Gastrocnemius medialis (tissue), 4 donors: ENCODE data around the gene DLX3. TPM values are rescaled to one million over a fixed set of nuclear protein-coding genes. Genes with fewer than 3 reads are reported as not detected.

ENCODE experiments used
- ATAC-seq, 2 donors: fragments of 150-250 bp; one replicate each; pipeline ENCODE4 v1.9.1; 2016
- DNase-seq, 2 donors: peaks; one replicate each; pipeline ENCODE4 v3.0.0-alpha.2; 2019
- H3K27ac ChIP-seq, 4 donors: fragments of 200-600 bp; sonication (generic); 1 replicate in 1 of 4; 2 replicates in 3 of 4; pipeline ENCODE4 v1.5.1; 2016 to 2018; ENCODE audit warnings: mild to moderate bottlenecking in 2 of 4, moderate library complexity in 1 of 4
- H3K27me3 ChIP-seq, 3 donors: fragments of 200-600 bp; sonication (generic) in 2 of 3; 1 replicate in 1 of 3; 2 replicates in 2 of 3; pipeline versions ENCODE4 v1.5.1 to v1.6.0; 2016 to 2019; ENCODE audit warnings: mild to moderate bottlenecking in 1 of 3, moderate library complexity in 1 of 3
- H3K36me3 ChIP-seq, 2 donors: fragments of 200-600 bp; sonication (generic) in 1 of 2; one replicate each; pipeline ENCODE4 v1.5.1; 2017 to 2018
- H3K4me1 ChIP-seq, 2 donors: fragments of 200-600 bp; sonication (generic) in 1 of 2; one replicate each; pipeline ENCODE4 v1.5.1; 2016 to 2017; ENCODE audit warnings: mild to moderate bottlenecking in 2 of 2
- H3K4me3 ChIP-seq, 4 donors: fragments of 200-600 bp; sonication (generic) in 3 of 4; 1 replicate in 1 of 4; 2 replicates in 3 of 4; pipeline ENCODE4 v1.5.1; 2016 to 2019; ENCODE audit warnings: mild to moderate bottlenecking in 2 of 4
- H3K9me3 ChIP-seq, 3 donors: fragments of 200-600 bp; sonication (generic) in 2 of 3; 1 replicate in 1 of 3; 2 replicates in 2 of 3; pipeline ENCODE4 v1.5.1; 2016 to 2019
- CTCF ChIP-seq, 5 experiments: fragments of 450-650 bp in 3 of 5; fragments of 200-600 bp in 2 of 5; sonication (generic) in 2 of 5; IDR thresholded peaks in 4 of 5; conservative IDR thresholded peaks in 1 of 5; 1 replicate in 4 of 5; 2 replicates in 1 of 5; pipeline ENCODE4 v1.5.1; 2016 to 2019; ENCODE audit warnings: antibody characterized with exemption in 5 of 5, mild to moderate bottlenecking in 3 of 5, moderate library complexity in 3 of 5
- POLR2A ChIP-seq, 2 donors: fragments of 450-650 bp; IDR thresholded peaks; one replicate each; pipeline ENCODE4 v1.6.1; 2017; ENCODE audit warnings: antibody characterized with exemption in 2 of 2, mild to moderate bottlenecking in 2 of 2, moderate library complexity in 2 of 2
- in situ Hi-C, 4 donors: fragments of 200-750 bp; cut with MboI; loops; one replicate each; pipeline versions ENCODE4 v1.15.0 to v1.8.0; 2017; ENCODE audit warnings: low sequenced_read_pairs in 4 of 4
- intact Hi-C: fragments of 100-400 bp; cut with DNase I; formaldehyde crosslinking; loops from one replicate; pipeline ENCODE4 v1.15.1; 2023; ENCODE audit warnings: low total_unique reads
- total RNA-seq, 4 donors: library from RNA; depleted of rRNA; stranded (reverse); fragments of >200 nt; gene quantifications; one replicate each; pipeline versions ENCODE4 v1.1.0 to v1.2.3, GENCODE V29; 2016

Gene DLX3
- total RNA-seq, 4 donors from 2014 or later, result not detected

- ATAC-seq, result no peak
- intact Hi-C loops (no loop called here), in situ Hi-C loops (no loop called here)
- Histone ChIP-seq H3K27ac (no peak overlapping the region), H3K9me3 (no peaks in the 10 kb centered on the region), H3K27me3 (peaks cover 38 to 49% (median 40%) of the 10 kb centered on the region in 3 donors), H3K4me1 (no peaks in the 10 kb centered on the region), H3K36me3 (no peaks in the 10 kb centered on the region), H3K4me3 (no peak overlapping the region)
- no peak for TF ChIP-seq POLR2A (IDR thresholded peaks at IDR 0.05)
- TF ChIP-seq CTCF (IDR thresholded peaks at IDR 0.05 in 4 of 5, conservative IDR thresholded peaks at IDR 0.05 in 1 of 5), result no peak
- DNase-seq, result no peak
Observed at GRCh38 chr17:49946208-49946607, 48.8 kb downstream of the DLX3 start.

GRCh38 chr17:49944273-49944870 is 50.7 kb downstream of the DLX3 start:
- H3K36me3 ChIP-seq, result no peaks in the 10 kb centered on the region
- H3K27ac ChIP-seq, result no peak overlapping the region
- ATAC-seq (no peak), DNase-seq (no peak)
- no peak for TF ChIP-seq CTCF (IDR thresholded peaks at IDR 0.05 in 4 of 5, conservative IDR thresholded peaks at IDR 0.05 in 1 of 5)
- TF ChIP-seq POLR2A (IDR thresholded peaks at IDR 0.05), result no peak
- H3K4me3 ChIP-seq, result no peak overlapping the region
- peaks cover 24 to 37% (median 28%) of the 10 kb centered on the region in 3 donors for H3K27me3 ChIP-seq
- H3K4me1 ChIP-seq, result no peaks in the 10 kb centered on the region
- in situ Hi-C loops, result no loop called here
- H3K9me3 ChIP-seq, result no peaks in the 10 kb centered on the region
- intact Hi-C loops, result no loop called here

GRCh38 chr17:49942947-49943346 is 52.1 kb downstream of the DLX3 start:
- Histone ChIP-seq H3K27me3 (peaks cover 24 to 32% (median 28%) of the 10 kb centered on the region in 3 donors), H3K36me3 (no peaks in the 10 kb centered on the region), H3K27ac (no peak overlapping the region), H3K4me3 (no peak overlapping the region), H3K4me1 (no peaks in the 10 kb centered on the region), H3K9me3 (no peaks in the 10 kb centered on the region)
- in situ Hi-C loops, result no loop called here
- no peak for TF ChIP-seq POLR2A (IDR thresholded peaks at IDR 0.05)
- TF ChIP-seq CTCF (IDR thresholded peaks at IDR 0.05 in 4 of 5, conservative IDR thresholded peaks at IDR 0.05 in 1 of 5), result no peak
- intact Hi-C loops, result no loop called here
- DNase-seq (no peak), ATAC-seq (no peak)

- peaks cover 20 to 28% (median 20%) of the 10 kb centered on the region in 3 donors for H3K27me3 ChIP-seq
- no peak overlapping the region for H3K4me3 ChIP-seq
- H3K4me1 ChIP-seq, result no peaks in the 10 kb centered on the region
- DNase-seq, result no peak
- in situ Hi-C loops, result no loop called here
- H3K36me3 ChIP-seq, result no peaks in the 10 kb centered on the region
- no peak overlapping the region for H3K27ac ChIP-seq
- intact Hi-C loops, result no loop called here
- ATAC-seq, result no peak
- TF ChIP-seq POLR2A (IDR thresholded peaks at IDR 0.05) (no peak), CTCF (IDR thresholded peaks at IDR 0.05 in 4 of 5, conservative IDR thresholded peaks at IDR 0.05 in 1 of 5) (no peak)
- no peaks in the 10 kb centered on the region for H3K9me3 ChIP-seq
Observed at GRCh38 chr17:49941427-49941826, 53.6 kb downstream of the DLX3 start.

Other genes with a start within 250 kb of the DLX3 start
- 1 to 10 TPM; 2.6 to 4.9 (median 3.3) TPM for gene FAM117A, start 231.1 kb downstream of the DLX3 start, total RNA-seq
- gene KAT7, start 206.5 kb downstream of the DLX3 start, total RNA-seq, result 10 to 100 TPM; 32.6 to 49.8 (median 45.2) TPM
- gene TAC4, start 147.2 kb downstream of the DLX3 start, total RNA-seq, result not detected
- not detected for gene DLX4, start 26.0 kb downstream of the DLX3 start, total RNA-seq
- 10 to 100 TPM in 3 of 4 donors, 1 to 10 TPM in 1; 5.1 to 25.9 (median 18.4) TPM for gene ITGA3, start 60.9 kb upstream of the DLX3 start, total RNA-seq
- 100 to 1,000 TPM; 111 to 335 (median 124) TPM for gene PDK2, start 100.1 kb upstream of the DLX3 start, total RNA-seq
- gene SAMD14, start 134.9 kb upstream of the DLX3 start, total RNA-seq, result 1 to 10 TPM in 1 of 4 donors, under 1 TPM in 2, not detected in 1; 0.04 to 3.8 (median 0.31) TPM
- 10 to 100 TPM in 2 of 4 donors, 1 to 10 TPM in 2; 4.7 to 18.8 (median 11.0) TPM for gene PPP1R9B, start 155.5 kb upstream of the DLX3 start, total RNA-seq
- 100 to 1,000 TPM; 227 to 385 (median 292) TPM for gene SGCA, start 170.8 kb upstream of the DLX3 start, total RNA-seq
- gene COL1A1, start 206.4 kb upstream of the DLX3 start, total RNA-seq, result 1 to 10 TPM; 1.7 to 9.5 (median 5.1) TPM